Activated effector memory CD4-positive, alpha-beta T cell treated with Interleukin-2 at 50 U/mL for 16 hours (primary cell): ENCODE measurements around the gene OCIAD2.
"Not testable (repeated sequence)": the region's sequence is repeated elsewhere in the genome, so short reads cannot be mapped to it uniquely, and the experiment has no call there.

Experiments used
- DNase-seq: peaks from one replicate; pipeline ENCODE4 v3.0.0-alpha.2; 2020

Gene OCIAD2

GRCh38 chr4:48905363-48906015, 1.1 kb downstream of the OCIAD2 start:
- no peak for DNase-seq

- DNase-seq = no peak
Observed at GRCh38 chr4:48904541-48905142, 1.9 kb downstream of the OCIAD2 start.

- DNase-seq = no peak
Observed at GRCh38 chr4:48904101-48904500, 2.5 kb downstream of the OCIAD2 start.

GRCh38 chr4:48902266-48902665, 4.3 kb downstream of the OCIAD2 start:
- no peak for DNase-seq

- no peak for DNase-seq
Observed at GRCh38 chr4:48901196-48901595, 5.4 kb downstream of the OCIAD2 start.

- DNase-seq = no peak
Observed at GRCh38 chr4:48899950-48900349, 6.6 kb downstream of the OCIAD2 start.

- no peak for DNase-seq
Observed at GRCh38 chr4:48899432-48899749, 7.2 kb downstream of the OCIAD2 start.

- no peak for DNase-seq
Observed at GRCh38 chr4:48898733-48899431, 7.7 kb downstream of the OCIAD2 start.

- DNase-seq = no peak
Observed at GRCh38 chr4:48896845-48897244, 9.7 kb downstream of the OCIAD2 start.

GRCh38 chr4:48891028-48891619, 15.4 kb downstream of the OCIAD2 start:
- DNase-seq = no peak

- DNase-seq = not testable (repeated sequence)
Observed at GRCh38 chr4:48889750-48890149, 16.8 kb downstream of the OCIAD2 start.

- DNase-seq = not testable (repeated sequence)
Observed at GRCh38 chr4:48881646-48882045, 24.9 kb downstream of the OCIAD2 start.

GRCh38 chr4:48879561-48880442, 26.8 kb downstream of the OCIAD2 start:
- DNase-seq = no peak

GRCh38 chr4:48877827-48878535, 28.6 kb downstream of the OCIAD2 start:
- no peak for DNase-seq

GRCh38 chr4:48864696-48865095, 41.9 kb downstream of the OCIAD2 start:
- DNase-seq = not testable (repeated sequence)

- no peak for DNase-seq
Observed at GRCh38 chr4:48863728-48864127, 42.8 kb downstream of the OCIAD2 start.

GRCh38 chr4:48862661-48863060, 43.9 kb downstream of the OCIAD2 start:
- no peak for DNase-seq

GRCh38 chr4:48862038-48862437, 44.5 kb downstream of the OCIAD2 start:
- DNase-seq = no peak

GRCh38 chr4:48858130-48858529, 48.4 kb downstream of the OCIAD2 start:
- no peak for DNase-seq

GRCh38 chr4:48854982-48855381, 51.6 kb downstream of the OCIAD2 start:
- no peak for DNase-seq

GRCh38 chr4:48854395-48854683, 52.2 kb downstream of the OCIAD2 start:
- no peak for DNase-seq

- no peak for DNase-seq
Observed at GRCh38 chr4:48853604-48854394, 52.8 kb downstream of the OCIAD2 start.
